ENCODE measurements around the gene COX8C. TPM values are rescaled to one million over a fixed set of nuclear protein-coding genes. Genes with fewer than 3 reads are reported as not detected.
"Not testable (repeated sequence)": the region's sequence is repeated elsewhere in the genome, so short reads cannot be mapped to it uniquely, and the experiment has no call there.

The COX8C gene
- total RNA-seq, 1 donor, result not detected

DNA sequence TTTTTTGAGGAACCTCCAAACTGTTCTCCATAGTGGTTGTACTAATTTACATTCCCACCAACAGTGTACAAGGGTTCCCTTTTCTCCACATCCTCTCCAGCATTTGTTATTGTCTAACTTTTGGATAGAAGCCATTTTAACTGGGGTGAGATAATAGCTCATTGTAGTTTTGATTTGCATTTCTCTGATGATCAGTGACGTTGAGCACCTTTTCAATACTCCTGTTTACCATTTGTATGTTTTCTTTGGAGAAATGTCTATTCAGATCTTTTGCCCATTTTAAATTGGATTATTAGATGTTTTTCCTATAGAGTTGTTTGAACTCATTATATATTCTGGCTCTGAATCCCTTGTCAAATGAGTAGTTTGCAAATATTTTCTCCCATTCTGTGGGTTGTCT, 37.3 kb downstream of the COX8C start:
- not testable (repeated sequence) for H3K27me3 ChIP-seq (ENCODE audit: insufficient read depth, low read length); H3K9me3 ChIP-seq (ENCODE audit: low read depth, low read length); H3K4me1 ChIP-seq (ENCODE audit: insufficient read depth, low read length); H3K4me3 ChIP-seq (ENCODE audit: low read length)

DNA sequence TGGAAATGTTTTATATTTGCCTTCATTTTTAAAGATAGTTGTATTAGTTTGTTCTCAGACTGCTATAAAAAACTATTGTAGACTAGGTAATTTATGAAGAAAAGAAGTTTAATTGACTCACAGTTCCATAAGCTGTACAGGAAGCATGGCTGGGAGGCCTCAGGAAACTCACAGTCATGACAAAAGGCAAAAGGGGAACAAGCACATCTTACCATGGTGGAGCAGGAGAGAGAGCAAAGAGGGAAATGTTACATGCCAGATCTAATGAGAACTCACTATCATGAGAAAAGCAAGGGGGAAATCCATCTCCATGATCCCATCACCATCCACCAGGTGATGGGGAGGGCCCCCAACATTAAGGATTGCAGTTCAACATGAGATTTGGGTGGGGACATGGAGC, 48.2 kb downstream of the COX8C start:
- Histone ChIP-seq H3K9me3 (ENCODE audit: low read depth, low read length) (peaks cover 14% of the 10 kb centered on the region), H3K4me3 (ENCODE audit: low read length) (no peak overlapping the region), H3K4me1 (ENCODE audit: insufficient read depth, low read length) (no peaks in the 10 kb centered on the region), H3K27me3 (ENCODE audit: insufficient read depth, low read length) (no peaks in the 10 kb centered on the region)

DNA sequence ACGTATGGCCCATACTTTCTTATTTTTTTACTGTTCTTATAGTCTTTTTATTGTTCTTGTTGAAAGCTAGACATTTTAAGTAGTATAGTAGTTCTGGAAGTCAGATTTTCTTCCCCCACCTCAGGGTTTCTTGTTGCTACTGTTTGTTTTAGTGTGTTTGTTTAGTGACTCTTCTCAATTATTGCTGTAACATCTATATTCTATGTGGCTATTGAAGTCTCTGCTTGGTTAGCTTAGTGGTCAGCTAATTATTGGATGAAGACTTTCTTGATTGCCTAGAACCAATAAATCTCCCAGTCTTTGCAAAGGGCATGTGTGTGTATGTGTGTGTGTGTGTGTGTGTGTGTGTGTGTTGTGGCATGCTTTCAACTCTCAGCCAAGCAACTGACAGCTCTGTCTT, 49.5 kb downstream of the COX8C start:
- H3K9me3 ChIP-seq (ENCODE audit: low read depth, low read length), result peaks cover 14% of the 10 kb centered on the region
- H3K4me1 ChIP-seq (ENCODE audit: insufficient read depth, low read length), result no peaks in the 10 kb centered on the region
- no peak overlapping the region for H3K4me3 ChIP-seq (ENCODE audit: low read length)
- no peaks in the 10 kb centered on the region for H3K27me3 ChIP-seq (ENCODE audit: insufficient read depth, low read length)

Other genes with a start within 250 kb of the COX8C start
- 35.9 TPM for gene ITPK1, start 231.3 kb upstream of the COX8C start, total RNA-seq
- 109 TPM for gene MOAP1, start 162.3 kb upstream of the COX8C start, total RNA-seq
- gene LYSET, start 161.9 kb upstream of the COX8C start, total RNA-seq, result 13.6 TPM
- gene GON7, start 140.1 kb upstream of the COX8C start, total RNA-seq, result 4.6 TPM
- gene UBR7, start 139.9 kb upstream of the COX8C start, total RNA-seq, result 12.0 TPM
- 10.4 TPM for gene BTBD7, start 14.1 kb upstream of the COX8C start, total RNA-seq
- not detected for gene UNC79, start 83.8 kb downstream of the COX8C start, total RNA-seq

Measured in mononuclear cell (primary cell).